Lung microvascular endothelial cell (primary cell): Measurements from ENCODE around the gene ZDHHC14. TPM values are rescaled to one million over a fixed set of nuclear protein-coding genes. Genes with fewer than 3 reads are reported as not detected.
"Not testable (repeated sequence)": the region's sequence is repeated elsewhere in the genome, so short reads cannot be mapped to it uniquely, and the experiment has no call there.

Source experiments
- DNase-seq, 2 donors: peaks; one replicate each; pipeline versions ENCODE4 v3.0.0 to v3.0.0-alpha.2; 2010; ENCODE audit warnings: low read depth in 2 of 2
- total RNA-seq: library from RNA; depleted of rRNA; stranded (reverse); fragments of >200 nt; gene quantifications from 2 replicates; pipeline ENCODE4 v1.2.1, GENCODE V29; 2014

ZDHHC14 gene
- total RNA-seq, 1 donor from 2014 or later: 56.0 TPM

DNA sequence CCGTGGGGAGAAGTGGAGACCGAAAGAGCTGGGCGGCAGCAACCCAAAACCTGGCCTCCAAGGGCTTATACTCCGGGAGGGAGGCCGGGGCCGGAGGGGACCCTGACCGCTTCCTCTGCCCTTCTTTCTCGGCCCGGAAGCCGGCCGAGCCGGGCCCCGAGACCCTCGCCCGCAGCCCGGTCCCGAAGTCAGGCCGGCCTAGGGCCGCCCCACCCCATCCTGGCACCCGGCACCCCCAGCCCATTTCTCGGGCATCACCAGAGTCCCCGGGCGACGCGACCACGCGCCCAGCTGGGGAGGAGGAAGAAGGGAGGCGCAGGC lies 572 bp upstream of the ZDHHC14 start:
- no peak for DNase-seq

DNA sequence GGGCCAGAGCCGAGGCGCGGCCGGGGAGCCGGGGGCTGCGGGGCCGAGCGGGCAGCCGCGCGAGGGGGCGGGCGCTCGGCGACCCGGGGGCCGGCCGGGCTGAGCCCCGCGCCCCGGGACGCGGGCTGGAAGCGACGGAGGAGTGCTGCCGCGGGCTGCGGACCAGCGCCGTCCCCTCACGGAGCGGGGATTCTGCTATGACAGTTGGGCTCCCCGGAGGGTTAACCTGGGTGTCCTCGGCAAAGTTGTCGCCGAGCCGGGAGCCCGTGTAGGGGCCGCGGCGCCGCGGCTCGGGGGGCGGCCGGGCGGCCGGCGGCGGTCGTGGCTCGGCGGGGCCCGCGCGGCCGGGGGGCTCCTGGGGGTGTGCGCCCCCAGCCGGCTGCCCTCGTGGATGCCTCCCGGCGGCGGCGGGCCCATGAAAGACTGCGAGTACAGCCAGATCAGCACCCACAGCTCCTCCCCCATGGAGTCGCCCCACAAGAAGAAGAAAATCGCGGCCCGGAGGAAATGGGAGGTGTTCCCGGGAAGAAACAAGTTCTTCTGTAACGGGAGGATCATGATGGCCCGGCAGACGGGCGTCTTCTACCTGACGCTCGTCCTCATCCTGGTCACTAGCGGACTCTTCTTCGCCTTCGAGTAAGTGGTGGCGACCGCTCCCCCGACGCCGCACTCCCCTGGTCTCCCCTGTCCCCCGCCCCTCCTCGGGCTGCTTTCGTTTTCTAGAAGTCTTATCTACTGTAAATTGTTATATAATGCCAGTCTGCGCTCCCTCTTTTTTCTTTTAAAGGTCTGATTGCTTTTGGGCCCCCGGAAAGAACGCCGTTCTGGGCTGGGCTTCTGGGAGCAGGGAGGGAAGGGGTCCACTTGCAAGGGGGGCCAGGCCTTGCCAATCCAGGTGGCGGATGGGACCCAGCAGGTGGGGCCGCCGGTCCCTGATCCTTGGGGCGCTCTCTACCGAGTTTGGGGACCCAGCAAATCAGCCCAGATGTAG lies 936 bp downstream of the ZDHHC14 start:
- peak; percentile 70 to 72 for DNase-seq

DNA sequence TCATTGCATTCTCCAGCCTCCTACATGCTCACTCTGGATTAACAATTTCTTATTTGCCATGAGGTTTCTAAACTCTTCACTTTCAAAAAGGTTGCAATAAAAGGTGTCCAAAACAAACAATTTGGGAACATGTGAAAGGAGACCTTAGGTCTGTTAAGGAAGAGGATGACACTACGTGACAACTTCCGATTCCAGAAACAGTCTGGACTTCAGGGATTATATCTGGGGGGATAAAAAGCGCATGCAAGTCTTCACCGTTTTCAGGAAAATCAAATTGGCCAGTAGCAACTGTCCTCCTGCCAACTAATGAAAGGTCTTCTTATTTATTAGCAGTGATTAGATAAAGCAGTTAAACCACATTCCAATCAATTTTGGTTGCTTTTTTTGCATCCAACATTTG lies 1.8 kb downstream of the ZDHHC14 start:
- DNase-seq: peak in 1 of 2 donors; percentile 45

DNA sequence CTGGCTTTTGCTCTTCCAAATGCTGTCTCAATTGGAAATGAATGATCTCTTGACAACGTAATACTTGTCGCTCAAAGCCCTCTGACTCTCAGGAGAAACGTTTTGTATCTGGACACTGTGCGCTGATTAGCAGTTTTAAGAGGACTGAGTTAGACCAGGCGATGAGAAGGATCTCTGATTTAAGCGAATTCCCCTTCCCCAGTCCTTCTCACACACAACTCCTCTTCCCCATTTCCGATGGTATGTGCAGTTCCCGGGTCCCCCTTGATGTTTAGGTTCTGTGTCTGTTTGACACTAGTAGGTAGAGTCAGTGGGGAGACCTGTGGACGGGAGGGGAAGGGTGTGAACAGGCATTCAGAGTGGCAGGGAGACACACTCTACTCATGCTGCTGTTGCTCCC lies 2.5 kb downstream of the ZDHHC14 start:
- DNase-seq: peak in 1 of 2 donors; percentile 36

DNA sequence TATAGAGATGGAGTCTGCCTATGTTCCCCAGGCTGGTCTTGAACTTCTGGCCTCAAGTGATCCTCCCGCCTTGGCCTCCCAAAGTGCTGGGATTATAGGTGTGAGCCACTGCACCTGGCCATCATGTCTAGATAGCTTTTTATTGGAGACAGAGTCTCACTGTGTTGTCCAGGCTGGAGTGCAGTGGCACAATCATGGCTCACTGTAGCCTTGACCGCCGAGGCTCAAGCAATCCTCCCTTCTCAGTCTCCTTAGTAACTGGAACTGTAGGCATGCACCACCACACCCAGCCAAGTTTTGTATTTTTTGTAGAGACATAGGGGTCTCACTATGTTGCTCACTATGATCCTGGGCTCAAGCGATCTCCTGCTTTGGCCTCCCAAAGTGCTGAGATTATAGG lies 4.0 kb downstream of the ZDHHC14 start:
- not testable (repeated sequence) for DNase-seq

DNA sequence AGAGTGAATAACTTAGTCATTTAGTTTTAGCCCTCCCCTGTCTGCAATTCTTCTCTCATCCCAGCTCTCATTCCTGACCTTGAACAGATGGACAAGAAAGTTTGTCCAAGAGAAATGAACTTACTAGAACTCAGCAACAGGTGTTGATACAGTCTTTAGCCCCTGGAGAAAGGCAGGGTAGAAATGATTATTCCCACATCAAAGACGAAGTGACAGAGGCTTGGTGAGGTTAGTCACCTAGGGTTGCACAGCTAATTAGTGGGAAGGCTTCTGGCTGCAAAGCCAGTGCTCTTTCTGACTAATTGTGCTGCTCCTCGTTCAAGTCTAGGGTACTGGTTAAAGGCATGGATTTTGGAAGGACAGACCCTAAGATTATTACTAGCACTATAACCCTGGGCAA lies 4.5 kb downstream of the ZDHHC14 start:
- no peak for DNase-seq

DNA sequence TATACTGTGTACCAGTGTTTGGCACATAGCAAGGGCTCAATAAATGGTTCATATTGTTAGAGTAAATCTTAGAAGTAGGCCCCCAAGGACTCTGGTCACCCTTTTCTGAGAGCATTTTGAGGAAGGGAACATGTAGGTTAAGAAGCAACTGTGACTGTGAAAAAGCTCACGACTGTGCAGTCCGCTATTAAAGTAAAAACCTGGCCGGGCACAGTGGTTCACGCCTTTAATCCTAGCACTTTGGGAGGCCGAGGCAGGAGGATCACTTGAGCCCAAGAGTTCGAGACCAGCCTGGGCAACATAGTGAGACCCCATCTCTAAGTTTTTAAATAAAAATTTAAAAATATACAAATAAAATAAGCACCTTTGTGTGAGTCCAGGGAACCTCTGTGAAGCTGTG lies 5.0 kb downstream of the ZDHHC14 start:
- no peak for DNase-seq

DNA sequence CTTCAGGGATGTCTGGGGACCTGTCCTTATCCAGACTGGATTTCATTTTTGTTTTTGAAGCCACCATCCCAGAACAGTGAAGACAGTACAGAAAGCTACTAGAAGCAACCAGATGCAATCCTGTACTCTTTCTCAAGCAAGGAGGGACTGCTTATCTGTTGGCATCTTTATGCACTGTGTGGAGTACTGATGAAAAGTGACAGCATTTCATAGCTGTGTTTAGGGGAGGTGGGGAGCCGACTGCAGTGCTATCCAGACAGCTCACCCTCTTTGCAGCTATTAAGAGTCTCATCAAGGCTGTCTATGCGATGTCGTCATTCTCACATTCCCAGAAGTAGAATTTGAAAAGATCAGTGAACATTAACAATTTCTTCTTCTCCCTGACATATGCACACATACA lies 5.5 kb downstream of the ZDHHC14 start:
- peak in 1 of 2 donors; percentile 12 for DNase-seq

DNA sequence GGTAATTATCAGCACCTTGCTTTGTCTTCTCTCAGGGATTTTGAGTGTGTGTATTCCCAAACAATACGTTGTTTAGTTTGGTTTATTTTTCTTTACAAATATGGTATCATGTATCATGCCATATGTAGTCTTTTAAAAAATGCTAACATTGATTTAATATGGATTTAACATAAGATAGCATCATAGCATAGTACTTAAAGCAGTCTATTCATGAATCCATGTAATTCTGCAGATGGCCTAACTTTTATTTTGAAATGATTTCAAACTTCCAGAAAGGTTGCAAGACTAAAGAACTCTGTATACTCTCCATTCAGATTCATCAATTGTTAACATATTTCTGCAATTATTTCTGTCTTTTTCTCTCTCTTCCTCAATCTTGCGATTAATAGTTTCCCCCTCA lies 7.9 kb downstream of the ZDHHC14 start:
- DNase-seq: no peak

DNA sequence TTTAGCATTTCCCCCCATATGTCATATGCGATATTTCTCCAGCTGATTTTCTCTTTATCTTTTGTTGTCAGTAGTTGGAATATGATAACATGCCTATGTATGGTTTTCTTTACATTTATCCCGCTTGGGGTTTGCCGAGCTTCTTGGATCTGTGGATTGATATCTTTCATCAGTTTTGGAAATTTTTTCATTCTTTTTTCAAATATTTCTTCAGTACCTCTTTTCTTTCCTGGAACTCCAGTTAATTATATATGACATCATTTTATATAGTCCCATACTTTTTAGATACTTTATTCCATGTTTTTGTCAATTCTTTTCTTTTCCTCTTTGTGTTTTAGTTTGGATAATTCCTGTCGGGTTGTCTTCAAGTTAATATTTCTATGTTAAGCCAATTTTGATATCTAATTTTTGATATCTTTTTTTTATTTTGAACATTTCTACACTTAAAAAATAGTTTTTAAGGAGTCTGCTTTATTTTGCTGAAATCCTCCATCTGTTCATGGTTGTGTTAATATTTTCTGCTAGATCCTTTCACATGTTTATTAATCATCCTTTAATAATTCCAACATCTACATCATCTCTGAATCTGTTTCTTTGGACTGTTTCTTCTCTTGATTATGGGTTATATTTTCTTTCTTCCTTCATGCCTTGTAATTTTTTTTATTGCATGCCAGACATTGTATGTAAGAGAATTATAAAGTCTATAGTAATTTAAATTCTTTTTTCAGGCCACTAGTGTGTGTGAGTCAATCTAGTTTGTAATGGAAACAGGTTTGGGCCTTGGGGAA lies 9.5 kb downstream of the ZDHHC14 start:
- DNase-seq: no peak

DNA sequence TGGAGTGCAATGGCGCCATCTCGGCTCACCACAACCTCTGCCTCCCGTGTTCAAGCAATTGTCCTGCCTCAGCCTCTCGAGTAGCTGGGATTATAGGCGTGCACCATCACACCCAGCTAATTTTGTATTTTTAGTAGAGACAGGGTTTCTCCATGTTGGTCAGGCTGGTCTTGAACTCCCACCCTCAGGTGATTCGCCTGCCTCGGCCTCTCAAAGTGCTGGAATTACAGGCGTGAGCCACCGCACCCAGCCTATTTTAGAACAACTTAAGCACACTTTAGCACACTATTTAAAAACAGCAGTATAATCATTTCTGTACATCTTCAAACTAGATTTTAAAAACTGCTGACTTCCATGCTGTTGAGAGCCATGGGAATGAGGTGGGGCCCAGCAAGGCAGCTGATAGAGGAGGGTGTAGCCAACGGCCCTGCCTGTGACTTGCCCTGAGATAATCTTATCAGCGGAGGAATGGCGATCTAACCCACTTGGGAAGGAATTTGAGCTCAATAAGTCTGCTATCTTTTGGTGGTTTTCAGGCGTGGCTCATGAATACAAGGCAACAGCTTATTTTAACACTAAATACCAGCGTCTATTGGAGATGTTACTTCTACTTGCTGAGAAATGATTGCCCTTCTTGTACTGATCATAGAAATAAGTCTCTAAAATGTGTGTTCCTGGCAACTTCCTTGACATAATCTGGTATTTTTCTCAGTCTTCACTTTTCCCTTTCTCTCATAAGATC lies 12.1 kb downstream of the ZDHHC14 start:
- no peak for DNase-seq

DNA sequence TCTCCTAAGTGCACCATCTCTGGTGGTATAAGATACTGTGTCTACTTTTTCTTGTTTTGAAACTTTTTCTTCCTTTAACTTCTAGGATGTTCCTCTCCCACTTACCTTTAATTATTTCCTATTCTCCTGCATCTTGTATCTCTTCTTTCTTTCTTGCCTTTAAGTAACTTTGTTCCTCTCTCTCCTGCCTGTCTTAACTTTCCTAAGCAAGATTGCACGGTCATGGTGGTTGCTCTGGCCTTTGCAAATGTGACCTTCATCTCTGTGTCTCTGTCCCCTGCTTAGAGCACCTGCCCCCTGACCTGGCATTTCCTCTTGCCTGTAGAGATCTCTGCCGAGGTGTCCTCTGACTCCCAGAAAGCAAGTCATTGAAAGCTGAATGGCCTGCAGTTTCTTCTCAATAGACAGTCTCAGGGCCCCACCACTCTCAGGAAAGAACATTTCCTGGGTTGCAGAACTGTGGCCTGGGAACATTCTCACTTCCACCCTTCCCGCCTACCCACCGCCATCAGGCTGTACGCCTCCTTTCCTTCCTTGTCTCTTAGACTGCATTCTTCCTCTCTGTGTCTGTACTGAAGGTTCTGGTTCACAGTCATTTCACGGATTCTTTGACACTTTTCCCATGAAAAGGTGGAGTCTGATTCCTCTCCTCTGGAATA lies 12.8 kb downstream of the ZDHHC14 start:
- no peak for DNase-seq

DNA sequence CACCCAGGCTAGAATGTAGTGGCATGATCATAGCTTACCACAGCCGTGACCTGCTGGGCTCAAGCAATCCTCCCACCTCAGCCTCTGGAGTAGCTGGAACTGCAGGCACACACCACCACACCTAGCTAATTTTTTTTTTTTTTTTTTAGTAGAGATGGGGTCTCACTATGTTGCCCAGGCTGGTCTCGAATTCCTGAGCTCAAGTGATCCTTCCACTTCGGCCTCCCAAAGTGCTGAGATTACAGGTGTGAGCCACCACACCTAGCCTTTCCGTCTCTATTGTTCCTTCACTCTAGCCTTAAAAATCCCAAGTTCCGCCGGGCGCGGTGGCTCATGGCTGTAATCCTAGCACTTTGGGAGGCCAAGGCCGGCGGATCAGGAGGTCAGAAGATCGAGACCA lies 14.2 kb downstream of the ZDHHC14 start:
- not testable (repeated sequence) for DNase-seq

DNA sequence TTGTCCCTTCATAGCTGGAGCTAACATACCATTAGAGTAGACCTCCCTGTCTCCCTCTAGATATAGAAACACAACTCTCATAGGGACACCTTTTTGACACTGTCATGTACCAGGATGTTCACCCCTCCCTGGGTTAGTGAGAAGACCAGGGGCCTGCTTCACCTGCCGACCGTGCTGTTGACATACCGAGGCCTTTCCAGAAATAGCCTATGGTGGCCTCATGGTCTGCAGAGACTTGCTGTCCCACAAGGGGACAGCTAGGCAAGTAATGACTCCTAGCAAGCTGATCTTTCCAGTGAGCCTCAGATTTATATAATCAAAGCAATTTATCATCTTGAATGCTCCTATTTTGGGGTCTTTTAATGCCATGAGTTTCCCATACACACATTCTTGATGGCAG lies 15.0 kb downstream of the ZDHHC14 start:
- no peak for DNase-seq

DNA sequence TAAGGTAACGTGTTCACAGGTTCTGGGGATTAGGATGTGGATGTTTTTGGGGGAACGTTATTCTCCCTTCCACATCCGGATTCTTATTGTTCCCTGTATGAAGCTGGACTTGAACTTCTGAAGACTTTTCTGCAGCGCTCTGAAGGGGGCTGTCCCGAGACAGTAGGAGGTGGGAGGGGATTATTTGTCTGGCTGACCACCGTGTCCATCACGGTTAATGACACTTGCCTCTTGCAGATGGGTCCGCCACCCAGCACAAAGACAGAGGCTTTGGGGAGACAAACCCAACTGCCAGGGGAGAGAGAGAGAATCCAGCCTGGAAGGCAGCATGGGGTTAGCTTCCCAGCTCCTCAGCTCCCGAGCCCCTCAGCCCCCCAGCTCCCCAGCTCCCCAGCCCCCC lies 16.7 kb downstream of the ZDHHC14 start:
- DNase-seq: no peak

DNA sequence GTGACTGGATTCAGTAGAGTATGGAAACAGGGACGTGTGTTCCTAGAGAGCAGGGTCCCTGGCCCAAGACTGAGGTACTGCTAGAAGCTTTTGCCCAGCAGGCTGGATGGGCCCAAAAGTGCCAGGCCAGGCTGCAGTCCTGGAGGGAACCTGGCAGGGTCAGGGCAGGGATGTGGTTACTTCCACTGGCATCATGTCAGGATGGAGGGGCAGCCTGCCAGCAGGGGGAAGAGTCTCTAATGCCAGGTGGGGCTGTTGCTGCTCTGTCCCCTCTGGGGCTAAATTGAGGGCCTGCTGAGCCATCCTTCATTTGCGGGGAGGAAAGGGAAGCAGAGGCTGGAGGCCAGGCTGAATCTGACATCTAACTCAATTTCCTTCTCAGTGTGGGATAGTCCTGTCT lies 17.2 kb downstream of the ZDHHC14 start:
- peak in 1 of 2 donors; percentile 24 for DNase-seq

DNA sequence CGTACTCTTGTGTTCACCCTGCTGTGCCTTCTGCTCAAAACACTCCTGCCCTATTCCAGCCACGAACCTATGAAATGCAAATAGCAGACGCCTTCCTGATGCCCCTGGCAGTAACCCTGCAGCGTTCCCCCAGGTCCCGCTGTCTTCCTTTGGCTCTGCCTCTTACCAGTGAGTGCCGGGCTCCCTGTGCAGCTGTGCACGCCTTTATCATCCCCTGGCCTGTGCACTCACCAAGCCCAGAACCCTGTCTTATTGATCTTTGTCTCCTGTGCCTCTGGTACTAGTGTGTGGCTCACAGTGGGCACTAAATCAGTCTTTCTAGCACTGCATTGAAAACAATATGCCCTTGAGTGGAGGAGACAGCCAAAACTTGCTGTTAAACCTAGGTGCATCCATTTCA lies 19.7 kb downstream of the ZDHHC14 start:
- no peak for DNase-seq

DNA sequence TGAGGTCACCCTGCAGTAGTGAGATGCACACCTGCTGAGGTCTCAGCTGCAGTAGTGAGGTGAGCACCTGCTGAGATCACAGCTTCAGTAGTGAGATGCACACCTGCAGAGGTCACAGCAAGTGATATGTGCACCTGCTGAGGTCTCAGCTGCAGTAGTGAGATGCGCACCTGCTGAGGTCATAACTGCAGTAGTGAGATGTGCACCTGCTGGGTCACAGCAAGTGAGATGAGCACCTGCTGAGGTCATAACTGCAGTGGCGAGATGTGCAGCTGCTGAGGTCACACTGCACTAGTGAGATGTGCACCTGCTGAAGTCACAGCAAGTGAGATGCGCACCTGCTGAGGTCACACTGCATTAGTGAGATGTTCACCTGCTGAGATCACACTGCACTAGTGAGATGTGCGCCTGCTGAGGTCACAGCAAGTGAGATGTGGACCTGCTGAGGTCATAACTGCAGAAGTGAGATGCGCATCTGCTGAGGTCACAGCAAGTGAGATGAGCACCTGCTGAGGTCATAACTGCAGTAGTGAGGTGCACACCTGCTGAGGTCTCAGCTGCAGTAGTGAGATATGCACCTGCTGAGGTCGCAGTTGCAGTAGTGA lies 20.8 kb downstream of the ZDHHC14 start:
- no peak for DNase-seq

DNA sequence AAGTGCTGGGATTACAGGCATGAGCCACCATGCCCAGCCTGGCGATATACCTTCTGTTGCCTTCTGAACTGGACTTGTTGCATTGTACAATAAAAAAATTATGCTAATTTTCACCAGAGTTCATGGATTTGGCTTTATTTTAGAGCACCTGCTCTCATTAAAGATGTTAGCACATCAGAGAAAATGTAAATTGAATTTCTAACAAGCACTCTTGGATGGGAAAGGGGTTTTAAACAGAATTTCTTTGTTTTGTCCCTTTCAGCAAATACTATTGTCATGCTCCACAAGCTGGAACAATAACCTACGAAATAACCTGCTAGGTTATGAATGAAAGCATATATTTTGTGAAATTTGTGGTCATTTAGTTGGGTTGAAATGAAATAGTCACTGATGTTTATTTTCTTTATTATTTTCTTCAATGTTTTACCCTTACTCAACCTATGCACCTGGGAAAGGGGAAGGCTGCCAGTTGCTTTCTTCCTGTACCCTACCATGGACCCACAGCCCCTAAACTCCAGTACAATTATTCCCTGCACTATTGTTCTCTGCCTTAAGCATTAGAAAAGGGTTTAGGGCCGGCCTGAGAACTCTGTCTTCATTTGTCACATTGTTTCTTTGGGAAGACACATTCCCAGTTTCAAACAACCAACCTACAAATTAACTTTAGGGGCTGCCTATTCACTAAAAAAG lies 22.2 kb downstream of the ZDHHC14 start:
- no peak for DNase-seq

DNA sequence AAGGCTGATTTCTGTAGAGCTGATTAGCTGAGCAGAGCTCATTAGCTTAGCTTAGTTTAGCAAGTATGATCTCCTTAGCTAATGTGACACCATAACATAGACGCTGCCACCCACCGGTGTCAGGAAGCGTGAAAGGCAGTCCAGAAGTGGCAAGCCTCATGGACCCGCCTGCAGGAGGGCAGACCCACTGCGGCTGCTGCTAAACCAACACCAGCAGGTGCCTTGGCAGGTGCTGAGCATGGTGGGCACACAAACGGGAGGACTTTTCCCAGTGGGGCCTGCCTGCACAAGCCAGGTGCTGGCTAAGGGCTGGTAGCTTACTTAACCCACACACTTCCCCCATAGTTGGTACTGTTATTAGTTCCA lies 22.7 kb downstream of the ZDHHC14 start:
- no peak for DNase-seq
